ENCODE measurements around the gene ANKDD1B. TPM values are rescaled to one million over a fixed set of nuclear protein-coding genes. Genes with fewer than 3 reads are reported as not detected.
A peak's percentile ranks its signal among the peaks of the same experiment; 100 is the strongest.

Gene ANKDD1B
- total and polyA plus RNA-seq, 9 of the 15 experiments (the other 6 are each of a cell fraction or from before 2014, with no cell fraction given): 0.04 to 0.29 (median 0.18) TPM; not detected in 1

DNA sequence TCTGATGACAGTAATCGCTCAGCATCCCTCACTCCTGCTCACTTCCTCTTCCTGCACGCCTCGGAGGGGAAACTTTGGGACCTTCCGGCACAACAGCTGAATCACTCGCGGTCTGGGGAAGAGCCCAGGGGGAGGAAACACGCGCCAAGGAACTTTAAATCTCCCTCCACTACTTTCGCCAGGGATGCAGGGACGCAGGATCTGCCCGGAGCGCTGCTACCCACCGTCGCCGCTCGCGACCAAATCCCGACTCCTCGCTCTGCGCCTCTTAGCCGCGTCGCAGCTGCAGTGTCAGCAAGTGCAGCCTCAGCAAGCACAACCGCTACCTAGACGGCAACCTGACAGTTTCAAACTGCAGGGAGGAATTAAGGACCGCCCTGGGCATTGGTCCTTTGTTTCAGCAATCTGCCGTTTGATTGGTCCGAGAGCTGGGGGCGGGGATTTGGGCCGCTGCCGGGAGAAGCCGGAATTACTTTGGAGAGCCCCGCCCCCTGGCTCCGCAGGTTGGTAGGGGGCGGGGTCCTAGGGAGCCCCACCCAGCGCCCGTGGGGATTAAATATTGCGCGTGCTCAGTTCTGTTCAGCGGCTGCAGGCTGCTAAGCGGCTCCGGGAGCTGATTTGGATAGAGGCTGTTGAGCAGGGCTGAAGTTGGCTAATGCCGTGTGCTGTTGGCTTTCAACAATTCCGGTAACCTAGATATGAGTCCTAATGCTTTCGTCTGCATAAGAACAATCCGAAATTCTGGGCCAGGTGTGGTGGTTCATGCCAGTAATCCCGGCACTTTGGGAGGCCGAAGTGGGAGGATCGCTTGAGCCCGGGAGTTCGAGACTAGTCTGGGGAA is 106.0 kb downstream of the ANKDD1B start, which contains the start of gene POC5 (continued):
- TF ChIP-seq ZNF445 (CRISPR knock-in tag; IDR thresholded peaks at IDR 0.05; ENCODE audit: low read depth) (no peak), MBD2 (IDR thresholded peaks at IDR 0.05; ENCODE audit: borderline replicate concordance, low read depth) (peak; percentile 99), STAT5A (IDR thresholded peaks at IDR 0.05; ENCODE audit: borderline replicate concordance, low read length) (no peak), KLF1 (tag; IDR thresholded peaks at IDR 0.05) (no peak; the same call in 1 of the 2 replicates), ETV6 (IDR thresholded peaks at IDR 0.05; ENCODE audit: borderline replicate concordance in 1 of 2, low read depth in 2 of 2, low read length in 1 of 2) (peak in 1 of 2 experiments; percentile 75; a peak in 2 of 4 replicates), ETV6 (CRISPR knock-in tag; IDR thresholded peaks at IDR 0.05; ENCODE audit: borderline replicate concordance) (no peak), RFX7 (CRISPR knock-in tag; IDR thresholded peaks at IDR 0.05) (no peak), NR4A1 (CRISPR knock-in tag; IDR thresholded peaks at IDR 0.05) (no peak), NR4A1 (tag; IDR thresholded peaks at IDR 0.05) (no peak), PYGO2 (tag; IDR thresholded peaks at IDR 0.05) (no peak), ZEB2 (IDR thresholded peaks at IDR 0.05) (peak; percentile 78), MTF1 (CRISPR knock-in tag; IDR thresholded peaks at IDR 0.05; ENCODE audit: borderline replicate concordance) (no peak), BRD4 (IDR thresholded peaks at IDR 0.05) (peak; percentile 52; the same call in 1 of the 2 replicates), ZNF586 (CRISPR knock-in tag; conservative IDR thresholded peaks at IDR 0.05) (no peak), TCFL5 (CRISPR knock-in tag; conservative IDR thresholded peaks at IDR 0.05) (no peak), ARID2 (IDR thresholded peaks at IDR 0.05) (no peak), CSDE1 (IDR thresholded peaks at IDR 0.05) (no peak; a peak in 1 of 4 replicates), ZNF184 (CRISPR knock-in tag; IDR thresholded peaks at IDR 0.05) (no peak), ZNF232 (CRISPR knock-in tag; IDR thresholded peaks at IDR 0.05) (no peak), NFYB (IDR thresholded peaks at IDR 0.05; ENCODE audit: extremely low read depth, insufficient read length) (peak; percentile 78), MAFK (IDR thresholded peaks at IDR 0.05; ENCODE audit: low read length) (peak; percentile 77), FOXJ2 (tag; IDR thresholded peaks at IDR 0.05) (no peak), TAL1 (IDR thresholded peaks at IDR 0.05) (0 out of 2 replicates have a peak, but pooled peaks have one; percentile 3)
- TF ChIP-seq, protein P1, sequence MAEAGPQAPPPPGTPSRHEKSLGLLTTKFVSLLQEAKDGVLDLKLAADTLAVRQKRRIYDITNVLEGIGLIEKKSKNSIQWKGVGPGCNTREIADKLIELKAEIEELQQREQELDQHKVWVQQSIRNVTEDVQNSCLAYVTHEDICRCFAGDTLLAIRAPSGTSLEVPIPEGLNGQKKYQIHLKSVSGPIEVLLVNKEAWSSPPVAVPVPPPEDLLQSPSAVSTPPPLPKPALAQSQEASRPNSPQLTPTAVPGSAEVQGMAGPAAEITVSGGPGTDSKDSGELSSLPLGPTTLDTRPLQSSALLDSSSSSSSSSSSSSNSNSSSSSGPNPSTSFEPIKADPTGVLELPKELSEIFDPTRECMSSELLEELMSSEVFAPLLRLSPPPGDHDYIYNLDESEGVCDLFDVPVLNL (CRISPR knock-in tag; IDR thresholded peaks at IDR 0.05; ENCODE audit: low read depth): peak; percentile 85; the same call in 1 of the 2 replicates
- TF ChIP-seq, protein P2, sequence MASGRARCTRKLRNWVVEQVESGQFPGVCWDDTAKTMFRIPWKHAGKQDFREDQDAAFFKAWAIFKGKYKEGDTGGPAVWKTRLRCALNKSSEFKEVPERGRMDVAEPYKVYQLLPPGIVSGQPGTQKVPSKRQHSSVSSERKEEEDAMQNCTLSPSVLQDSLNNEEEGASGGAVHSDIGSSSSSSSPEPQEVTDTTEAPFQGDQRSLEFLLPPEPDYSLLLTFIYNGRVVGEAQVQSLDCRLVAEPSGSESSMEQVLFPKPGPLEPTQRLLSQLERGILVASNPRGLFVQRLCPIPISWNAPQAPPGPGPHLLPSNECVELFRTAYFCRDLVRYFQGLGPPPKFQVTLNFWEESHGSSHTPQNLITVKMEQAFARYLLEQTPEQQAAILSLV (tag; IDR thresholded peaks at IDR 0.05): no peak
- TF ChIP-seq, protein P3, sequence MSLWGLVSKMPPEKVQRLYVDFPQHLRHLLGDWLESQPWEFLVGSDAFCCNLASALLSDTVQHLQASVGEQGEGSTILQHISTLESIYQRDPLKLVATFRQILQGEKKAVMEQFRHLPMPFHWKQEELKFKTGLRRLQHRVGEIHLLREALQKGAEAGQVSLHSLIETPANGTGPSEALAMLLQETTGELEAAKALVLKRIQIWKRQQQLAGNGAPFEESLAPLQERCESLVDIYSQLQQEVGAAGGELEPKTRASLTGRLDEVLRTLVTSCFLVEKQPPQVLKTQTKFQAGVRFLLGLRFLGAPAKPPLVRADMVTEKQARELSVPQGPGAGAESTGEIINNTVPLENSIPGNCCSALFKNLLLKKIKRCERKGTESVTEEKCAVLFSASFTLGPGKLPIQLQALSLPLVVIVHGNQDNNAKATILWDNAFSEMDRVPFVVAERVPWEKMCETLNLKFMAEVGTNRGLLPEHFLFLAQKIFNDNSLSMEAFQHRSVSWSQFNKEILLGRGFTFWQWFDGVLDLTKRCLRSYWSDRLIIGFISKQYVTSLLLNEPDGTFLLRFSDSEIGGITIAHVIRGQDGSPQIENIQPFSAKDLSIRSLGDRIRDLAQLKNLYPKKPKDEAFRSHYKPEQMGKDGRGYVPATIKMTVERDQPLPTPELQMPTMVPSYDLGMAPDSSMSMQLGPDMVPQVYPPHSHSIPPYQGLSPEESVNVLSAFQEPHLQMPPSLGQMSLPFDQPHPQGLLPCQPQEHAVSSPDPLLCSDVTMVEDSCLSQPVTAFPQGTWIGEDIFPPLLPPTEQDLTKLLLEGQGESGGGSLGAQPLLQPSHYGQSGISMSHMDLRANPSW (CRISPR knock-in tag; IDR thresholded peaks at IDR 0.05): no peak

All from K562 (cell line).